ENCODE results near the gene TLE7.

The TLE7 gene

DNA sequence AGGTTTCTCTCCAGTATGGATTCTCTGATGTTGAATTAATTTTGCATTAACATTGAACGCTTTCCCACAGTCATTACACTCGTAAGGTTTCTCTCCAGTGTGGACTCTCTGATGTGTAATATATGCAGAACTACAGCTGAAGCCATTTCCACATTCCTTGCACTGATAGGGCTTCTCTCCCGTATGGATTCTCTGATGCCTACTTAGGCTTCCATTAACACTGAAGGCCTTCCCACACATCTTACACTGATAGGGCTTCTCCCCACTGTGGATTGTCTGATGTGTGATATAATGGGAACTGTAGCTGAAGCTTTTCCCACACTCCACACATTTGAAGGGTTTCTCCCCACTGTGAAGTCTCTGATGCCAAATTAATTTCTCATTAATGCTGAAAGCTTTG lies 7.2 kb upstream of the TLE7 start:
- H3K27me3 ChIP-seq (ENCODE audit: insufficient read depth, low read length) = no peaks in the 10 kb centered on the region
- H3K27ac ChIP-seq (ENCODE audit: low read depth, low read length) = no peak overlapping the region
- no peak overlapping the region for H2AFZ ChIP-seq (ENCODE audit: low read length, unreplicated experiment)
- no peak overlapping the region for H3K4me3 ChIP-seq (ENCODE audit: low read depth, low read length)
- peaks cover 75% of the 10 kb centered on the region for H3K36me3 ChIP-seq (ENCODE audit: insufficient read depth, low read length)
- no peaks in the 10 kb centered on the region for H3K79me2 ChIP-seq (ENCODE audit: control insufficient read depth, insufficient read depth, low read length, unreplicated experiment)
- no peaks in the 10 kb centered on the region for H3K4me1 ChIP-seq (ENCODE audit: control insufficient read depth, insufficient read depth, low read length, unreplicated experiment)

DNA sequence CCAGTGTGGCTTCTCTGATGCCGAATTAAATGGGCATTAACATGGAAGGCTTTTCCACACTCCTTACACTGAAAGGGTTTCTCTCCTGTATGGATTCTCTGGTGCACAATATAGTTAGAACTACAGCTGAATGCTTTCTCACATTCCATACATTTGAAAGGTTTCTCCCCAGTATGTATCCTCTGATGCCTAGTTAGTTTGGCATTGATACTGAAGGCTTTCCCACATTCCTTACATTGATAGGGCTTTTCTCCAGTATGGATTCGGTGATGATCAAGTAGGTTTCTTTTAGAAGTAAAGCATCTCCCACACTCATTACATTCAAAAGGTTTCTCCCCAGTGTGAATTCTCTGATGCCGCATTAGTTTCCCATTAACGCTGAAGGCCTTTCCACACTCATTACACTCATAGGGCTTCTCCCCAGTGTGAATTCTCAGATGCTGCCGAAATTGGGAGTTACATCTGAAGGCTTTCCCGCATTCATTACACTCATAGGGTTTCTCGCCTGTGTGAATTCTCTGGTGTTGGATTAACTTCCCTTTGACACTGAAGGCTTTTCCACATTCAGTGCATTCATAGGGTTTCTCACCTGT lies 6.5 kb upstream of the TLE7 start:
- H3K4me3 ChIP-seq (ENCODE audit: low read depth, low read length) = no peak overlapping the region
- H3K27me3 ChIP-seq (ENCODE audit: insufficient read depth, low read length) = no peaks in the 10 kb centered on the region
- H2AFZ ChIP-seq (ENCODE audit: low read length, unreplicated experiment) = no peak overlapping the region
- H3K36me3 ChIP-seq (ENCODE audit: insufficient read depth, low read length) = peaks cover 68% of the 10 kb centered on the region
- no peak overlapping the region for H3K27ac ChIP-seq (ENCODE audit: low read depth, low read length)
- no peaks in the 10 kb centered on the region for H3K79me2 ChIP-seq (ENCODE audit: control insufficient read depth, insufficient read depth, low read length, unreplicated experiment)
- H3K4me1 ChIP-seq (ENCODE audit: control insufficient read depth, insufficient read depth, low read length, unreplicated experiment) = no peaks in the 10 kb centered on the region

DNA sequence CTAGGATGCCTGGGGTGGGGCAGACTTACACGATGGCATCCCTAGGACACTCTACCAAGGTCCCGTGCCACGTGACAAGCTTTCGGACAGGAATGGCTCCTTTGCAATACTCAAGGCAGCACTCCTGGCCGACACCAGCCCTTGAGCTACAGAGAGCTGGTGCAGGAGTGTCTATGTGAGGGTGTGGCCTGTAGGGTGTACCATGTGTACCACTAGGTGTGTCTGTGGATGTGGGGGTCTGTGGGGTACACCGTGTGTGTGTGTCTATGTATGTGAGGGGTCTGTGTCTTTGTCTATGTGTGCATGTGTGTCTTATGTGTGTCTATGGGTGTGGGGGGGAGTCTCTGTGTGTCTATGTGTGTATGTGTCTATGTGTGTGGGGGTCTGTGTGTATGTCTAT lies 1.9 kb upstream of the TLE7 start:
- Histone ChIP-seq H3K36me3 (ENCODE audit: insufficient read depth, low read length) (peaks cover 22% of the 10 kb centered on the region), H2AFZ (ENCODE audit: low read length, unreplicated experiment) (no peak overlapping the region), H3K27ac (ENCODE audit: low read depth, low read length) (no peak overlapping the region), H3K27me3 (ENCODE audit: insufficient read depth, low read length) (peaks cover 13% of the 10 kb centered on the region), H3K4me1 (ENCODE audit: control insufficient read depth, insufficient read depth, low read length, unreplicated experiment) (no peaks in the 10 kb centered on the region), H3K79me2 (ENCODE audit: control insufficient read depth, insufficient read depth, low read length, unreplicated experiment) (no peaks in the 10 kb centered on the region), H3K4me3 (ENCODE audit: low read depth, low read length) (no peak overlapping the region)

DNA sequence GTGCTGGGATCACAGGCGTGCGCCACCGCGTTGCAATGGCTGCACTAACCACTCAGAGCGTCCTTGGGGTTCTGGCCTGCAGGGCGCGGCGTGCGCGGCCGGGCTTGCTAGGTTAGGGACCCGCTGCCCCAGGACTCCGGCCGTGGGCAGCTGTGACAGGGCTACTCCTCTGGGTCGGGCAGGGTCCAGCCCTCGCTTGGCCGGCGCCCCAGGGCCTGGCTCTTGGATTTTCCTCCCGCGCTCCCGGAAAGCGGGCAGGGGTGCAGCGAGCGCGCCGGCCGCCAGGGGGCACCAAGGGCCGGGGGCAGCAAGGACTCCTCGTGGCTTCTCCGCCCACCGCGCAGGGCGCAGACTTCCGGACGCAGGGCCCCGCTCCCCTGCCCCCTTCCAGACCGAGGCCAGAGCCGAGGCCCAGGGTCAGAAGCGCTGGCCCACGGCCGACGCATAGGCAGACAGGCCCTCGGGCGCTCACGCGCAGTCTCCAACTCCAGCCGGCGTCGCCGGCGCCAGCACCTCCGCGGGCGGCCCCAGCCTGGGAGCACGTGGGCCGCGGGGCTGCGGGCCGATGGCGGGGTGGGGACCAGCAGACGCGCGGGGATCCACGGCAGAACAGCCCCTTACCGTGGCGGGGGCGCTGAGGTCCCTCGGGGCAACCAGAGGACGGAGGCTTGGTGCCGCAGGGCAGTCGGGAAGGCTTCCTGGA lies 355 bp downstream of the TLE7 start:
- Histone ChIP-seq H3K4me3 (ENCODE audit: low read depth, low read length) (peak overlapping the region; percentile 43; the same call in 1 of the 2 replicates), H3K36me3 (ENCODE audit: insufficient read depth, low read length) (no peaks in the 10 kb centered on the region), H3K79me2 (ENCODE audit: control insufficient read depth, insufficient read depth, low read length, unreplicated experiment) (no peaks in the 10 kb centered on the region), H3K27ac (ENCODE audit: low read depth, low read length) (no peak overlapping the region), H3K27me3 (ENCODE audit: insufficient read depth, low read length) (peaks cover 25% of the 10 kb centered on the region), H3K4me1 (ENCODE audit: control insufficient read depth, insufficient read depth, low read length, unreplicated experiment) (no peaks in the 10 kb centered on the region), H2AFZ (ENCODE audit: low read length, unreplicated experiment) (no peak overlapping the region)

GRCh38 chr16:71440669-71441347 lies 1.0 kb downstream of the TLE7 start:
- H3K36me3 ChIP-seq (ENCODE audit: insufficient read depth, low read length) = no peaks in the 10 kb centered on the region
- H2AFZ ChIP-seq (ENCODE audit: low read length, unreplicated experiment) = no peak overlapping the region
- H3K4me1 ChIP-seq (ENCODE audit: control insufficient read depth, insufficient read depth, low read length, unreplicated experiment) = no peaks in the 10 kb centered on the region
- H3K27me3 ChIP-seq (ENCODE audit: insufficient read depth, low read length) = peaks cover 28% of the 10 kb centered on the region
- no peak overlapping the region for H3K27ac ChIP-seq (ENCODE audit: low read depth, low read length)
- H3K4me3 ChIP-seq (ENCODE audit: low read depth, low read length) = no peak overlapping the region
- no peaks in the 10 kb centered on the region for H3K79me2 ChIP-seq (ENCODE audit: control insufficient read depth, insufficient read depth, low read length, unreplicated experiment)

GRCh38 chr16:71439523-71439922 lies 2.3 kb downstream of the TLE7 start:
- H2AFZ ChIP-seq (ENCODE audit: low read length, unreplicated experiment) = no peak overlapping the region
- no peaks in the 10 kb centered on the region for H3K36me3 ChIP-seq (ENCODE audit: insufficient read depth, low read length)
- H3K27me3 ChIP-seq (ENCODE audit: insufficient read depth, low read length) = peaks cover 32% of the 10 kb centered on the region
- H3K4me3 ChIP-seq (ENCODE audit: low read depth, low read length) = no peak overlapping the region
- no peak overlapping the region for H3K27ac ChIP-seq (ENCODE audit: low read depth, low read length)
- H3K4me1 ChIP-seq (ENCODE audit: control insufficient read depth, insufficient read depth, low read length, unreplicated experiment) = no peaks in the 10 kb centered on the region
- H3K79me2 ChIP-seq (ENCODE audit: control insufficient read depth, insufficient read depth, low read length, unreplicated experiment) = no peaks in the 10 kb centered on the region

DNA sequence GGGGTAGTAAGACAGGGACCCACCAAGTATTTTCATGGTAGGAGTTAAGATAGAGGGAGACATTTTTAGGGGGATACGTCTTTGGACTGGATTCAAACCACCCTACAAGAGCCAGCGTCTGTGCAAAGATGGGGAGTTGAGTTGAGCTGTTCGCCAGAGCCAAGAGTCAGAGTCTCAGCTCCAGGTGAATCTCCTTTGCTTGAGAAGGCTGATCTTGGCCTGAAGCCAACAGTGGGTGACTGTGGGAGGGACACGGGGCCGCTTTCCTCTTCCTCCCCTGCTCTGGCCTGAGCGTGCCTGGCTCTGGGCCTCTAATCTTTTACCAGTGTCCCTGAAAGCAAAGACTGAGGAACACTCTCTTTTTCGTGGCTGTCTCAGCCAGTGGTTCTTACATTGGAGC lies 5.4 kb downstream of the TLE7 start:
- H3K27ac ChIP-seq (ENCODE audit: low read depth, low read length) = no peak overlapping the region
- no peaks in the 10 kb centered on the region for H3K36me3 ChIP-seq (ENCODE audit: insufficient read depth, low read length)
- H3K4me1 ChIP-seq (ENCODE audit: control insufficient read depth, insufficient read depth, low read length, unreplicated experiment) = no peaks in the 10 kb centered on the region
- H3K27me3 ChIP-seq (ENCODE audit: insufficient read depth, low read length) = peaks cover 38% of the 10 kb centered on the region
- H3K4me3 ChIP-seq (ENCODE audit: low read depth, low read length) = no peak overlapping the region
- no peak overlapping the region for H2AFZ ChIP-seq (ENCODE audit: low read length, unreplicated experiment)
- no peaks in the 10 kb centered on the region for H3K79me2 ChIP-seq (ENCODE audit: control insufficient read depth, insufficient read depth, low read length, unreplicated experiment)

DNA sequence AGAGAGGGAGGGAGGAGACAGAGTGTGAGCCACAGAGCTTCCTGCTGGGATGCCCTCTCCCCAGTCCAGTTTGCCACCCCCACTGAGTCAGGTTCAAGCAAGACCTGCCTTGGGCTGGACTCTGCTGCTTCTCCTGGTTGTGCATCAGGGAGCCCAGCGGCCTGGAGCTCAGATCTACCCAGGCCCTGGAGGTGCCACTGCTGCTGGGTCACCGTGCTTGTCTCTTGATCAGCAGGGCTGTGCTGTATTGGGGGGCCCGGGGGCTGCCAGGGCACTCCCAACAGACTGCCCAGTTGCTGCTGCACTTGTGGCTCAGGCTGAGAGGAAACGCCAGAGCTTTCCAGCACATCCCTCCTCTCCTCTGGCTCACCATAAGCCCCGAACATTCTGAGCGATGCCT lies 8.9 kb downstream of the TLE7 start:
- Histone ChIP-seq H3K27me3 (ENCODE audit: insufficient read depth, low read length) (peaks cover 32% of the 10 kb centered on the region), H3K79me2 (ENCODE audit: control insufficient read depth, insufficient read depth, low read length, unreplicated experiment) (no peaks in the 10 kb centered on the region), H2AFZ (ENCODE audit: low read length, unreplicated experiment) (no peak overlapping the region), H3K27ac (ENCODE audit: low read depth, low read length) (no peak overlapping the region), H3K4me3 (ENCODE audit: low read depth, low read length) (no peak overlapping the region), H3K4me1 (ENCODE audit: control insufficient read depth, insufficient read depth, low read length, unreplicated experiment) (no peaks in the 10 kb centered on the region), H3K36me3 (ENCODE audit: insufficient read depth, low read length) (no peaks in the 10 kb centered on the region)

DNA sequence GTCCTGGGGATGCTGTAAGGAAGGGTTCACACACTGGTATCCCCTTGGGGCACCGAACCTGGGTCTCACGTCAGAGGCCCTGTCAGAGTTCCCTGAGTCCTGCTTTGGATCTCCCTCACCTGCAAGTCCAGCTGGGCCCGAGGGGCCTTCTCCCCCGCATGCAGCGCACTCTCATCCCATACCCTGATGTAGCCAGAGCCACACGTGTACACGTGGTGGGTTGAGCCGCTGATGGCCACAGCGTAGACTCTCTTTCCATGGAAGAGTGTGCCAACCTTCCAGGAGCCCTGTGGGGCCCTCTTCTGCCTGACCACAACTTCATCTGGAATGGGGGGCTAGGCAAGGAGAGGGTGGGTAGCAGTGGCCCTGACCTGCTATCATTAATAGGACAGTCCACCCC lies 9.9 kb downstream of the TLE7 start:
- Histone ChIP-seq H2AFZ (ENCODE audit: low read length, unreplicated experiment) (no peak overlapping the region), H3K27ac (ENCODE audit: low read depth, low read length) (no peak overlapping the region), H3K36me3 (ENCODE audit: insufficient read depth, low read length) (no peaks in the 10 kb centered on the region), H3K4me3 (ENCODE audit: low read depth, low read length) (no peak overlapping the region), H3K79me2 (ENCODE audit: control insufficient read depth, insufficient read depth, low read length, unreplicated experiment) (no peaks in the 10 kb centered on the region), H3K27me3 (ENCODE audit: insufficient read depth, low read length) (peaks cover 25% of the 10 kb centered on the region), H3K4me1 (ENCODE audit: control insufficient read depth, insufficient read depth, low read length, unreplicated experiment) (no peaks in the 10 kb centered on the region)

GRCh38 chr16:71431176-71431575 lies 10.7 kb downstream of the TLE7 start:
- no peaks in the 10 kb centered on the region for H3K36me3 ChIP-seq (ENCODE audit: insufficient read depth, low read length)
- no peak overlapping the region for H3K4me3 ChIP-seq (ENCODE audit: low read depth, low read length)
- peaks cover 25% of the 10 kb centered on the region for H3K27me3 ChIP-seq (ENCODE audit: insufficient read depth, low read length)
- no peaks in the 10 kb centered on the region for H3K79me2 ChIP-seq (ENCODE audit: control insufficient read depth, insufficient read depth, low read length, unreplicated experiment)
- no peaks in the 10 kb centered on the region for H3K4me1 ChIP-seq (ENCODE audit: control insufficient read depth, insufficient read depth, low read length, unreplicated experiment)
- H2AFZ ChIP-seq (ENCODE audit: low read length, unreplicated experiment) = no peak overlapping the region
- no peak overlapping the region for H3K27ac ChIP-seq (ENCODE audit: low read depth, low read length)

DNA sequence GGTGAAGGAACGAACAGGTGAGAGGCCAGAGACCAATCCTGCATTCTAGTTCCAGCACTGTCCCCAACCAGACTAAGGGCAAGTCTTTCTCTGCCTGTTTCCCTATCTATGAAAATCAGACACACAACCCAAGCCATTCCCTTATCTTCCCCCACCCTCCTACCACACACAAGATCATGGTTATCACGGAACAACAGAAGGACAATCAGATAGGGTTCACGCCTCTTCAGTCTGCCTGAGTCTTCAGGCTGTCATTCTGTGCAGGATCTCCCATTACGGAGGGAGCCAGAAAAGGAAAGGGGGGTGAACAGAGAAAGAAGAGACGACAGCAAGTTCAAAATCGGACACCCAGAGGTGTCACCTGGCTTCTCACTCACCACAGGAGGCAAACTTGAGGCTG lies 11.1 kb downstream of the TLE7 start:
- no peaks in the 10 kb centered on the region for H3K79me2 ChIP-seq (ENCODE audit: control insufficient read depth, insufficient read depth, low read length, unreplicated experiment)
- no peaks in the 10 kb centered on the region for H3K4me1 ChIP-seq (ENCODE audit: control insufficient read depth, insufficient read depth, low read length, unreplicated experiment)
- H2AFZ ChIP-seq (ENCODE audit: low read length, unreplicated experiment) = no peak overlapping the region
- no peaks in the 10 kb centered on the region for H3K36me3 ChIP-seq (ENCODE audit: insufficient read depth, low read length)
- H3K4me3 ChIP-seq (ENCODE audit: low read depth, low read length) = no peak overlapping the region
- peaks cover 26% of the 10 kb centered on the region for H3K27me3 ChIP-seq (ENCODE audit: insufficient read depth, low read length)
- H3K27ac ChIP-seq (ENCODE audit: low read depth, low read length) = no peak overlapping the region

Measured in ACC112 (cell line).